Fibroblast of mammary gland (primary cell): ENCODE measurements around the gene YIF1B.
"Not testable (repeated sequence)": the region's sequence is repeated elsewhere in the genome, so short reads cannot be mapped to it uniquely, and the experiment has no call there.

Experiments
- DNase-seq: peaks from one replicate; pipeline ENCODE4 v3.0.0-alpha.2; 2010; ENCODE audit warnings: low read depth
- H3K4me3 ChIP-seq: 2 replicates; pipeline ENCODE4 v1.5.1; 2011; ENCODE audit warnings: low read depth, mild to moderate bottlenecking, low read length, moderate library complexity; ENCODE audit not compliant: control insufficient read depth
- CTCF ChIP-seq: conservative IDR thresholded peaks from 2 replicates; pipeline ENCODE4 v1.5.1; 2011; ENCODE audit warnings: low read depth, low read length, inconsistent platforms; ENCODE audit not compliant: control insufficient read depth, insufficient read depth

Gene YIF1B

GRCh38 chr19:38263689-38264485 is 51.9 kb downstream of the YIF1B start:
- no peak for TF ChIP-seq CTCF
- DNase-seq, result no peak

GRCh38 chr19:38262585-38263268 is 53.0 kb downstream of the YIF1B start:
- H3K4me3 ChIP-seq, result no peak overlapping the region
- no peak for TF ChIP-seq CTCF
- DNase-seq, result no peak

More at GRCh38 chr19:38263689-38264485, 51.9 kb downstream of the YIF1B start:
- H3K4me3 ChIP-seq, result no peak overlapping the region

DNA sequence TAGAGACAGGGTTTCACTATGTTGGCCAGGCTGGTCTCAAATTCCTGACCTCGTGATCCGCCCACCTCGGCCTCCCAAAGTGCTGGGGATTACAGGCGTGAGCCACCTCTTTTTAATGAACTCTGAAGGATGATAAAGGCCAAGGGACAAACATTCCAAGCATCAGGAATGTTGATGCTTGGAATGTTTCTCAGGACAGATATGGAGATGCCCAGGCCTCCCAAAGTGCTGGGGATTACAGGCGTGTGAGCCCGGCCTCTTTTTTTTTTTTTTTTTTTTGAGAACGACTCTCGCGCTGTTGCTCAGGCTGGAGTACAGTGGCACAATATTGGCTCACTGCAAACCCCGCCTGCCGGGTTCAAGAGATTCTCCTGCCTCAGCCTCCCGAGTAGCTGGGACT is 53.8 kb downstream of the YIF1B start:
- not testable (repeated sequence) for DNase-seq, H3K4me3 ChIP-seq

- no peak for DNase-seq
- no peak overlapping the region for H3K4me3 ChIP-seq
- TF ChIP-seq CTCF, result no peak
Measured at GRCh38 chr19:38255383-38256014, 60.2 kb downstream of the YIF1B start.

DNA sequence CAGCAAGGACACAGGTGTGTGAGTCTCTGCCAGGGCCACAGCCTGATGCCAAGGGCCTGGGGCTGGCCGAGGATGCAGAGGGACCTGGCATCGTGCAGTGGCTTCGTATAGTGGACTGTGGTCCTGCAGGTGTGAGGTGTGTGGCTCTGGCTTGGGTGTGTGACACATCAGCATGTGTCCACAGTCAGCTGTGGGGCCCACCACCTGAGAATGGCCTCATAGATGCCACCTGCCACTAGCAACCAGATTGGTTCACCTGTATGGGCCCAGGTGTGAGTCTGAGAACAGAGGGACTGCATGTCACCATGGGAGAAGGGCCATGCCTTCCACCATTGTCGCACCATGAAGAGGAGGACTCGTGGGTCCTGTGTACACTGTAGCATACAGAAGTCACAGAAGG is 62.0 kb downstream of the YIF1B start:
- no peak overlapping the region for H3K4me3 ChIP-seq
- DNase-seq, result no peak
- no peak for TF ChIP-seq CTCF
